ENCODE data around the gene DGUOK.

GRCh38 chr2:73894475-73894850, 32.2 kb upstream of the DGUOK start:
- TF ChIP-seq CTCF (IDR thresholded peaks at IDR 0.05) (no peak), POLR2A (IDR thresholded peaks at IDR 0.05) (no peak)
